Activated CD4-positive, alpha-beta T cell treated with anti-CD3 and anti-CD28 coated beads, Interleukin-2, amount 10 ng/mL, durations not matched to agents 24 days and 14 days (primary cell): ENCODE data around the gene PDXK. TPM values are rescaled to one million over a fixed set of nuclear protein-coding genes. Genes with fewer than 3 reads are reported as not detected.
"Not testable (repeated sequence)": the region's sequence is repeated elsewhere in the genome, so short reads cannot be mapped to it uniquely, and the experiment has no call there.

Experiments used
- DNase-seq: peaks from one replicate; pipeline ENCODE4 v3.0.0; 2022
- H3K27ac Mint-ChIP-seq: one replicate; pipeline ENCODE4 v1.8.0; 2022; ENCODE audit warnings: mild to moderate bottlenecking, mixed read lengths
- H3K27me3 Mint-ChIP-seq: one replicate; pipeline ENCODE4 v1.8.0; 2022; ENCODE audit warnings: mixed read lengths
- H3K36me3 Mint-ChIP-seq: one replicate; pipeline ENCODE4 v1.8.0; 2022; ENCODE audit warnings: low read depth, mild to moderate bottlenecking, mixed read lengths
- H3K4me1 Mint-ChIP-seq: one replicate; pipeline ENCODE4 v1.8.0; 2021; ENCODE audit warnings: mixed read lengths
- H3K4me3 Mint-ChIP-seq: one replicate; pipeline ENCODE4 v1.8.0; 2022; ENCODE audit warnings: mild to moderate bottlenecking, moderate library complexity, mixed read lengths
- H3K9me3 Mint-ChIP-seq: one replicate; pipeline ENCODE4 v1.8.0; 2021; ENCODE audit warnings: mixed read lengths
- intact Hi-C: fragments of 100-400 bp; cut with micrococcal nuclease; formaldehyde crosslinking; loops from one replicate; pipeline ENCODE4 v1.15.1; 2023
- total RNA-seq: library from RNA; stranded (reverse); gene quantifications from 2 replicates; pipeline ENCODE4 v1.2.3, GENCODE V29; 2022

PDXK gene
- total RNA-seq, result 138 and 152 TPM in 2 replicates

- Mint-ChIP-seq H3K4me3 (peak within 1 kb of the TSS; percentile 91), H3K4me1 (peaks cover 36% of the 10 kb centered on the region), H3K9me3 (no peaks in the 10 kb centered on the region), H3K27me3 (peaks cover 22% of the 10 kb centered on the region), H3K36me3 (peaks cover 18% of the 10 kb centered on the region), H3K27ac (peak within 1 kb of the TSS; percentile 87)
- DNase-seq, result peak; percentile 95
- intact Hi-C loops, result loop anchor here (1.0 kb wide), 1 partner anchor 9 kb away; no protein-coding TSS in a partner anchor
Observed at GRCh38 chr21:43718872-43719747, at the start of gene PDXK. PDXK (plus strand) TSS chr21:43719129; CDS start chr21:43719295, 166 bp downstream.

GRCh38 chr21:43669828-43670605 is 48.9 kb upstream of the PDXK start:
- Mint-ChIP-seq H3K27ac (no peak overlapping the region), H3K27me3 (no peaks in the 10 kb centered on the region), H3K36me3 (peaks cover 52% of the 10 kb centered on the region), H3K4me3 (no peak overlapping the region), H3K9me3 (no peaks in the 10 kb centered on the region), H3K4me1 (peaks cover 16% of the 10 kb centered on the region)
- no peak for DNase-seq
- intact Hi-C loops, result loop anchor here (10.0 kb wide), 1 partner anchor 115 kb away; the partner anchor contains the start of gene RRP1

- Mint-ChIP-seq H3K27me3 (no peaks in the 10 kb centered on the region), H3K9me3 (no peaks in the 10 kb centered on the region), H3K4me1 (peaks cover 7% of the 10 kb centered on the region), H3K36me3 (peaks cover 67% of the 10 kb centered on the region), H3K4me3 (no peak overlapping the region), H3K27ac (no peak overlapping the region)
- intact Hi-C loops, result no loop called here
- DNase-seq, result no peak
Observed at GRCh38 chr21:43675871-43676270, 43.1 kb upstream of the PDXK start.

DNA sequence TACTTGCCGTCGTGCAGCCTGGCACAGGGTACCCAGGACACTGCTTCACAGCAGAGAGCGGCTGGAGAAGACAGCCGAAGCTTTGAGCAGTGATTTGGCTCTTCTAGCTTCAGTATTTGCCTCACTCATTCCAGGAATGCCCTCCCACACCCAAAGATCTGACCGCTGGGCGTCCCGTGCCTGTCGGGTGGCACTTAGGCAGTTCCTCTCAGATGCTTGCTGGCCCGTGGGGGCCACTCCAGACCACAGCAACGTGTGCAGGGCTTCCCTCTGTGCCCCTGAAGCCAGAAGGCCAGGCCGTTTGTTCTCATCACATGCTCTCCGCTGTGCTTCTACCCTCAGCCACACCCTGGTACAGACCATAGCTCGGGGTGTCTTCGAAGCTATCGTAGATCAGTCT is 42.5 kb upstream of the PDXK start:
- no peak overlapping the region for H3K4me3 Mint-ChIP-seq
- intact Hi-C loops, result no loop called here

GRCh38 chr21:43679951-43680350 is 39.0 kb upstream of the PDXK start:
- Mint-ChIP-seq H3K9me3 (no peaks in the 10 kb centered on the region), H3K36me3 (peaks cover 64% of the 10 kb centered on the region)
- intact Hi-C loops, result no loop called here

More for the DNA sequence above, 42.5 kb upstream of the PDXK start:
- Mint-ChIP-seq H3K27me3 (no peaks in the 10 kb centered on the region), H3K9me3 (no peaks in the 10 kb centered on the region), H3K27ac (no peak overlapping the region), H3K4me1 (peaks cover 7% of the 10 kb centered on the region), H3K36me3 (peaks cover 63% of the 10 kb centered on the region)
- no peak for DNase-seq

GRCh38 chr21:43680421-43680820 is 38.5 kb upstream of the PDXK start:
- H3K4me3 Mint-ChIP-seq, H3K9me3 Mint-ChIP-seq, DNase-seq, H3K27me3 Mint-ChIP-seq, H3K27ac Mint-ChIP-seq, intact Hi-C loops: not testable (repeated sequence)
- peaks cover 19% of the 10 kb centered on the region for H3K4me1 Mint-ChIP-seq
- H3K36me3 Mint-ChIP-seq, result peaks cover 64% of the 10 kb centered on the region

More at GRCh38 chr21:43679951-43680350, 39.0 kb upstream of the PDXK start:
- H3K4me3 Mint-ChIP-seq, result no peak overlapping the region
- peaks cover 15% of the 10 kb centered on the region for H3K4me1 Mint-ChIP-seq
- H3K27me3 Mint-ChIP-seq, result no peaks in the 10 kb centered on the region
- no peak for DNase-seq
- no peak overlapping the region for H3K27ac Mint-ChIP-seq

DNA sequence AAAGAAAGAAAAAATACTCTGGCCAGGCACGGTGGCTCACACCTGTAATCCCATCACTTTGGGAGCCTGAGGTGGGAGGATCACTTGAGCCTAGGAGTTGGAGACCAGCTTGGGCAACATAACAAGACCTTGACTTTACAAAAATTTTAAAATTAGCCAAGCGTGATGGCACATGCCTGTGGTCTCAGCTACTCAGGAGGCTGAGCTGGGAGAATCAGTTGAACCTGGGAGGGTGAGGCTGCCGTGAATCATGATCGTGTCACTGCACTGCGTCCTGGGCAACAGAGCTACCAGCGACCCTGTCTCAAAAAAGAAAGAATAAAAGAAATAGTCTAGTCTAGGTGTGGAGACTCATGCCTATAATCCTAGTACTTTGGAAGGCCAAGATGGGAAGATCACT is 37.3 kb upstream of the PDXK start:
- H3K9me3 Mint-ChIP-seq, result no peaks in the 10 kb centered on the region
- H3K4me1 Mint-ChIP-seq, result peaks cover 19% of the 10 kb centered on the region
- DNase-seq, result no peak
- peaks cover 63% of the 10 kb centered on the region for H3K36me3 Mint-ChIP-seq
- H3K4me3 Mint-ChIP-seq, result no peak overlapping the region
- intact Hi-C loops, result no loop called here
- H3K27me3 Mint-ChIP-seq, result no peaks in the 10 kb centered on the region
- no peak overlapping the region for H3K27ac Mint-ChIP-seq

GRCh38 chr21:43684424-43684823 is 34.5 kb upstream of the PDXK start:
- Mint-ChIP-seq H3K9me3 (no peaks in the 10 kb centered on the region), H3K4me1 (peaks cover 17% of the 10 kb centered on the region), H3K4me3 (peak overlapping the region; percentile 48), H3K27me3 (no peaks in the 10 kb centered on the region), H3K36me3 (peaks cover 55% of the 10 kb centered on the region), H3K27ac (peak overlapping the region; percentile 71)
- DNase-seq, result peak; percentile 71
- intact Hi-C loops, result no loop called here

DNA sequence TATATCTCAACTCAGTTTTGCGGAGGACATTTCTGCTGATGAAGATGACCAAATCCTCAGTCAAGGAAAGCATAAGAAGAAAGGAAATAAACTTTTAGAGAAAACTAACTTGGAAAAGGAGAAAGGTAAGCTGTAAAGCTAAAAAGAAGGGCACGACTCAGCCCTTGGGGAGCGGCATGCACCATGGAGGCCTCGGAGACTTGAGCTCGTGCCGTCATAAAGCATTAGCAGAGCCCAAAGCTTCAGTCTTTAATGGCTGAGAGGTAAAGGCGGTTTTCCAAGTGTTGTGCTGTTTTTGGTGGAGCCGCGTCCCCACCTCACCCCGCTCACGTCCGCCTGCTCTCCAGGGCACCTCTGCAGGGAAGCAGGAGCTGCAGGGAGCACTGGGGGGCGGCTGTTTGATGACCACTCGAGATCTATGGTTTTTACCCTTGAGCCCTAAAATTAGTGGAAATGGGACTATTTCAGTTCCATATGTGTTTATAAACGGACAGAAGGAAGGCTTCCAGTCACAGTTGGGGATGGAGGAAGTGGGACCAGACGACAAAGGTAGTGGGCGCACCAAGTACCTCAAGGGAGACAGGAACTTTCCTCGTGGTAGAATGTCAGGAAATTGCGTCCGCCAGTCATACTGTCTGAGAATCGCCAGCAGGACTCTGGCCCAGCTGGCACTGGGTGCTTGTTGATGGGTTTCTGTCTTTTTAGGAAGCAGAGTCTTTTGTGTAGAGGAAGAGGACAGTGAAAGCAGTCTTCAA is 31.9 kb upstream of the PDXK start:
- DNase-seq, result no peak
- Mint-ChIP-seq H3K27ac (no peak overlapping the region), H3K4me3 (no peak overlapping the region), H3K27me3 (no peaks in the 10 kb centered on the region), H3K36me3 (peaks cover 57% of the 10 kb centered on the region), H3K9me3 (no peaks in the 10 kb centered on the region), H3K4me1 (peaks cover 13% of the 10 kb centered on the region)
- intact Hi-C loops, result no loop called here

DNA sequence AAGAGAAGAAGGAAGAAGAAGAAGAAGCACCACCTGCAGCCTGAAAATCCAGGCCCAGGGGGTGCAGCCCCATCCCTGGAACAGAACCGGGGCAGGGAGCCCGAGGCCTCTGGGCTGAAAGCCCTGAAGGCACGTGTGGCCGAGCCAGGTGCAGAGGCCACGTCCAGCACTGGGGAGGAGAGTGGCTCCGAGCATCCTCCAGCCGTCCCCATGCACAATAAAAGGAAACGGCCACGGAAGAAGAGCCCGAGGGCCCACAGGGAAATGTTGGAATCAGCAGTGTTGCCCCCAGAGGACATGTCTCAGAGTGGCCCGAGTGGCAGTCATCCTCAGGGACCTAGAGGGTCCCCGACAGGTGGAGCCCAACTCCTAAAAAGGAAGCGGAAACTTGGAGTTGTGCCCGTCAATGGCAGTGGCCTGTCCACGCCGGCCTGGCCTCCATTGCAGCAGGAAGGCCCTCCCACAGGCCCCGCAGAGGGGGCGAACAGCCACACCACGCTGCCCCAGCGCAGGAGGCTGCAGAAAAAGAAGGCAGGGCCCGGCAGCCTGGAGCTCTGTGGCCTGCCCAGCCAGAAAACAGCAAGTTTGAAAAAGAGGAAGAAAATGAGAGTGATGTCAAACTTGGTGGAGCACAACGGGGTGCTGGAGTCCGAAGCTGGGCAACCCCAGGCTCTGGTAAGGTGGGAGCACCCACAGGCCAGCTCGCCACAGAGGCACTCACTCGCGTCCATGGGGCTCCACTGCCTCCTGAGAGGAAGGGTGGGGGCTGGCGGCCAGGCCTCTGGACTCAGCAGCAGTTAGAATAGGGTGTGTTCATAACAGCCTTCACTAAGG is 31.1 kb upstream of the PDXK start:
- no peak overlapping the region for H3K4me3 Mint-ChIP-seq
- intact Hi-C loops, result no loop called here
- H3K9me3 Mint-ChIP-seq, result no peaks in the 10 kb centered on the region
- H3K36me3 Mint-ChIP-seq, result peaks cover 57% of the 10 kb centered on the region
- H3K27me3 Mint-ChIP-seq, result no peaks in the 10 kb centered on the region
- H3K27ac Mint-ChIP-seq, result no peak overlapping the region
- peaks cover 13% of the 10 kb centered on the region for H3K4me1 Mint-ChIP-seq
- DNase-seq, result no peak

- Mint-ChIP-seq H3K36me3 (peaks cover 60% of the 10 kb centered on the region), H3K4me1 (peaks cover 13% of the 10 kb centered on the region), H3K9me3 (no peaks in the 10 kb centered on the region), H3K4me3 (no peak overlapping the region), H3K27ac (no peak overlapping the region), H3K27me3 (no peaks in the 10 kb centered on the region)
- intact Hi-C loops, result no loop called here
- no peak for DNase-seq
Observed at GRCh38 chr21:43688906-43689305, 30.0 kb upstream of the PDXK start.

DNA sequence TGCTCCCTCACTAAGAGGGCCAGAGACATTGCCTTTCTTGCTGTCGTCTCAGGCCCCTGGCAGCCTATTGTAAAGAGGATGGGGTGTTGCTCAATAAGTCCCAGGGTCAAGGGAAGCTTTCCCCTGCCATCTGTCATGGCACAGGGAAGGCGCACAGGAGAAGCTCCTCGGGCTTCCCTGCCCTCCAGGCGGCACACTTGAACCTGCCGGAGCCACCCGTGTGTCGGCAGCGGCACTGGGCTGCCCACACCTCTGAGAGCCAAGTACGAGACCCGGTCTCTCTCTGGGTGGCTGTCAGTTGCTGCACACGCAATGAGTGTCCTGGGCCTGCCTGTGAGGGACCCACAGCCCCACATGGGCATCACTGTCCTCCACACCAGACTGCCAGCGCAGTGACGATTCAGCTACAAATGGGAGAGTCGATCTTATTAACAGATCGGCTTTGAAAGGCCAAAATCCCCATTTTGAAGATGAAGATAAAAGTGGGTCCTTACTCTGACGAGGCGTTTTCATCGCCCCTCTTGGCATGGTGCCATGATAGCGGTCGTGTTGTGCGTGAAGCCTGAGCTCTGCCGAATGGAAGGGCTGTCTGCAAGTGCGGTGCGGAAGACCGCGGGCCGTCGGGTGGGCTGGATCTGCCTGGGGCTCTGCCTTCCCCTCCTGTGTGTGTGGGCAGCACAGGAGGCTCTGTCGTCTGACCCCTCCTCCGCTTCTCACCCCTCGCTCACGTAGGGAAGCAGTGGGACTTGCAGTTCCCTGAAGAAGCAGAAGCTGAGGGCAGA is 29.2 kb upstream of the PDXK start:
- Mint-ChIP-seq H3K27me3 (no peaks in the 10 kb centered on the region), H3K4me1 (peaks cover 7% of the 10 kb centered on the region), H3K27ac (no peak overlapping the region), H3K4me3 (no peak overlapping the region), H3K9me3 (no peaks in the 10 kb centered on the region), H3K36me3 (peaks cover 57% of the 10 kb centered on the region)
- no peak for DNase-seq
- intact Hi-C loops, result no loop called here
